GM19467 (cell line): ENCODE measurements around the gene RAB11B.
A peak's percentile ranks its signal among the peaks of the same experiment; 100 is the strongest.
"Not testable (repeated sequence)": the region's sequence is repeated elsewhere in the genome, so short reads cannot be mapped to it uniquely, and the experiment has no call there.

Experiments
- ATAC-seq: cut with Tn5 transposase; IDR thresholded peaks from one replicate; pipeline ENCODE4 v1.9.1; 2021; ENCODE audit warnings: mild to moderate bottlenecking, moderate library complexity; ENCODE audit not compliant: unreplicated experiment

Gene RAB11B

DNA sequence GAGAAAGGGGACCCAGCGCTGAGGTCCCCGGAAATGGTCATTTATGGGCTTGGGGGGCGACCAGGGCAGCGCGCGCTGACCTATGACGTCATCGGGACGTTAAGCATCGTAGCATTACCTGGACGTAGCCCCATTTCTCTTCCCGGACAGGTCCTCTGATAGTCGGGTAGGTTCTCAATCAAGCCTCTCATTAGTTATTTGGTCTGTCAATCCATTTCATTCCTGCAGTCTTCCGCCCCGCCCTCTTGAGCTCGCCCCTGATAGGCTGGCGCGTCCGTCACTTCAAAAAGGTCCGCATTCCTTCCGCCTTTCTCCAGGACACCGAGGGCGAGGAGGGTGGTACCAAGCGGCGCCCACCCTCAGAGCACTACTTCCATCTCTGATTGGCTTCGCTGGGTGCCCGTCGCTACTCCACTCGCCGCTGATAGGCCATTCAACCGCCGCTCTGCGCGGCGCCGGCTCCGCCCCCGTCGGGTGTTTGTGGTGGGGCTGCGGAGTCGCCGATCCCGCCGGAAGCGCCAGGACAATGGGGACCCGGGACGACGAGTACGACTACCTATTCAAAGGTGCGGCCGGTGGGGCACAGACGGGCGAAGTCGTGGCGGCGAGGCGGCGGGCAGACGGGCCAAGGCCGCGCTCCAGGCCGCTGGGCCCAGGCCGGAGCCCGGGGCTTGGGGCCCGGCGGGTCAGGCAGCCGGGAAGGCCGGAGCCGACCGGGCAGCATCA is at the start of gene RAB11B:
RAB11B (plus strand) TSS at position 470 of the 726 bp plus-strand sequence; CDS start at position 527, 57 bp downstream.
- ATAC-seq, result peak; percentile 90

DNA sequence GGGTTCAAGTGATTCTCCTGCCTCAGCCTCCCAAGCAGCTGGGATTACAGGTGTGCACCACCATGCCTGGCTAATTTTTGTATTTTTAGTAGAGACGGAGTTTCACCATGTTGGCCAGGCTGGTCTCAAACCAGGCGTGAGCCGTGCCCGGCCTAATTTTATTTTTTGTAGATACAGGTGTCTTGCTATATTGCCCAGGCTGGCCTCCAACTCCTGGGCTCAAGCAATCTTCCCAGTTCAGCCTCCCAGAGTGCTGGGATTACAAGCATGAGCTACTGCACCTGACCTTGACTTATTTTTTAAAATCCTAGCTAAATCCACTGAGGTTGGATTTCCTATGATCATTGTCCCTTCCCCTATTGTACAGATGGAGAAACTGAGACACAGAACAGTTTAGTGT is 48.7 kb upstream of the RAB11B start:
- not testable (repeated sequence) for ATAC-seq

DNA sequence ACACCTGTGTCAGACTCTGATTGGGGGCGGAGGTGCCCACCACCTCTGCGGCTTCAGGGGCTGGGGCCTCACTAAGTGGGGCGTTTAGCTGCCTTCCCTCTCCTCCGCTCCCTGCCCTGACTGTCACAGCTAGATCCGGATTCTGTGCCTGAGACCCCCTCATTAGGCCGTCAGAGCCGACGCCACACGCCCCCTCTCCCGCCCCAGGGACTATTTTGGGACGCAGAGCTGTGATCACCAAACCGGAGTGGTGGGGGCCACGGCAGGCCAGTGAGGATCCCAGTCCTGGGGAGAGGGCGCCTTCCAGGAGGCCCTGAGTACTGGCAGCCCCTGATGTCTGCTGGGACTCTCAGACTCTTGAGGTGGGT is 47.9 kb upstream of the RAB11B start:
- no peak for ATAC-seq

- ATAC-seq, result peak; percentile 95
Measured at GRCh38 chr19:8342684-8343482, 47.3 kb upstream of the RAB11B start, which contains the start of gene KANK3. TSS of gene KANK3 (minus strand) at chr19:8343262. CDS start at chr19:8337828, 5,434 bp downstream.

- no peak for ATAC-seq
Measured at GRCh38 chr19:8343483-8343844, 46.7 kb upstream of the RAB11B start.

GRCh38 chr19:8349629-8350372 is 40.4 kb upstream of the RAB11B start:
- ATAC-seq, result not testable (repeated sequence)

DNA sequence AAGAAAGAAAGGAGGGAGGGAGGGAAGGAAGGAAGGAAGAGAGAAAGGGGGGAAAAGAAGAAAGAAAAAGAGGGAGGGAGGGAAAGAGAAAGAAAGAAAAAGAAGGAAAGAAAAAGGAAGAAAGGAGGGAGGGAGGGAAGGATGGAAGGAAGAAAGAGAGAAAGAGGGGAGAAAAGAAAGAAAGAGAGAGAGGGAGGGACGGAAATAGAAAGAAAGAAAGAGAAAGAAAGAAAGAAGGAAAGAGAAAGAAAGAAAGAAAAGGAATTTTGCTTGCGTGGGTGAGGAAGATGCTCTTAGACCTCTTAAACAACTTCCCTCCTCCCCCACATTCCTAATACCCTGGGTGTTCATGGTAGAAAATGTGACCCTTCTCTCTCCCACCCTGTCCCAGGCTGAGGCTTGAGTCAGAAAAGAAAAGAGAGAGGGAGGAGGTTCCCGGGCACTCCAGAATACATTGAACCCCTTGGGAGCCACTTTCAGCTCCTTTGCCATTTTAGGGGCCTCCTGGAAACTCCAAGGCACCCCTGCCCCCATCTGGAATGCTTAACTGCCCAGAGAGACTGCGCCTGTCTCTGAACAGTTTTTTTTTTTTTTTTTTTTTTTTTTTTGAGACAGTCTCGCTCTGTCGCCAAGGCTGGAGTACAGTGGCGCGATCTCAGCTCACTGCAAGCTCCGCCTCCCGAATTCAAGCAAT is 37.9 kb upstream of the RAB11B start:
- ATAC-seq, result no peak

GRCh38 chr19:8352845-8353244 is 37.3 kb upstream of the RAB11B start:
- not testable (repeated sequence) for ATAC-seq

GRCh38 chr19:8355631-8356402 is 34.3 kb upstream of the RAB11B start:
- ATAC-seq, result no peak

DNA sequence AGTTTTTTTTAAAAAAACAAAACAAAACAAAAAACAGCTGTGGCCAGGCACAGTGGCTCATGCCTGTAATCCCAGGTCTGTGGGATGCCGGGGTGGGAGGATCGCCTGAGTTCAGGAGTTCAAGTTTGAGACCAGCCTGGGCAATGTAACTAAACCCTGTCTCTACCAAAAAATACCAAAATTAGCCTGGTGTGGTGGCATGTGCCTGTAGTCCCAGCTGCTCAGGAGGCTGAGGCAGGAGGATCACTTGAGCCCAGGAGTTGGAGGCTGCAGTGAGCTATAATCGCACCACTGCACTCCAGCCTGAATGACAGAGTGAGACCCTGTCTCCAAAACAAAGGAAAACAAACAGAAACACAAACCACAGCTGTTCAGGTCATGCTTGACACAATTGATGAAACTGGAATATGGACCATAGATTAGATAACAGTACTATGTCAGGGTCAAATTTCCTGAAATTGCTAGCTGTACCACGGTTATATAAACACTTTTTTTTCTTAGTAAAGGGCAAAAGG is 33.1 kb upstream of the RAB11B start:
- no peak for ATAC-seq

DNA sequence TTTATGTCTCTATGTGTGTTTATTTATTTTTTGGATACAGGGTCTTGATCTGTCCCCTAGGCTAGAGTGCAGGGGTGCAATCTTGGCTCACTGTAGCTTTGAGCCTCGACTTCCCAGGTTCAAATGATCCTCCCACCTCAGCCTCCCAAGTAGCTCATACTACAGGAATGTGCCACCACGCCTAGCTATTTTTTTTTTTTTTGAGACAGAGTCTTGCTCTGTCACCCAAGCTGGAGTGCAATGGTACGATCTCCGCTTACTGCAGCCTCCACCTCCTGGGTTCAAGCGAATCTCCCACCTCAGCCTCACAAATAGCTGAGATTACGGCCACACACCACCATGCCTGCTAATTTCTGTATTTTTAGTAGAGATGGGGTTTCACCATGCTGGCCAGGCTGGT is 31.2 kb upstream of the RAB11B start:
- no peak for ATAC-seq

DNA sequence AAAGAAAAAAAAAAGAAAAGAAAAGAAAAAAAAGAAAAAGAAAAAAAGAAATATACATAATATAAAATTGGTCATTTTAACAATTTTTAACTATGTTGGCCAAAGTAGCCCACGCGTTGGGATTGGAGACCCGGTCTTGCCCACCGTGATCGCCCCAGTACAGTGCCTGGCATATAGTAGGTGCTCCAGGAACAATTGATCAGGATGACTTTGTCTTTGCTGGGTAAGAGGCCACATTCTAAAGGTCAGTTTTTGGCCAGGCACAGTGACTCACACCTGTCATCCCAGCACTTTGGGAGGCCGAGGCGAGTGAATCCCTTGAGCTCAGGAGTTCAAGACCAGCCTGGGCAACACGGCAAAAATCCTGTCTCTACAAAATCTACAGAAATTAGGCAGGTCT is 30.0 kb upstream of the RAB11B start:
- no peak for ATAC-seq

GRCh38 chr19:8361921-8362793 is 28.0 kb upstream of the RAB11B start:
- ATAC-seq, result no peak

DNA sequence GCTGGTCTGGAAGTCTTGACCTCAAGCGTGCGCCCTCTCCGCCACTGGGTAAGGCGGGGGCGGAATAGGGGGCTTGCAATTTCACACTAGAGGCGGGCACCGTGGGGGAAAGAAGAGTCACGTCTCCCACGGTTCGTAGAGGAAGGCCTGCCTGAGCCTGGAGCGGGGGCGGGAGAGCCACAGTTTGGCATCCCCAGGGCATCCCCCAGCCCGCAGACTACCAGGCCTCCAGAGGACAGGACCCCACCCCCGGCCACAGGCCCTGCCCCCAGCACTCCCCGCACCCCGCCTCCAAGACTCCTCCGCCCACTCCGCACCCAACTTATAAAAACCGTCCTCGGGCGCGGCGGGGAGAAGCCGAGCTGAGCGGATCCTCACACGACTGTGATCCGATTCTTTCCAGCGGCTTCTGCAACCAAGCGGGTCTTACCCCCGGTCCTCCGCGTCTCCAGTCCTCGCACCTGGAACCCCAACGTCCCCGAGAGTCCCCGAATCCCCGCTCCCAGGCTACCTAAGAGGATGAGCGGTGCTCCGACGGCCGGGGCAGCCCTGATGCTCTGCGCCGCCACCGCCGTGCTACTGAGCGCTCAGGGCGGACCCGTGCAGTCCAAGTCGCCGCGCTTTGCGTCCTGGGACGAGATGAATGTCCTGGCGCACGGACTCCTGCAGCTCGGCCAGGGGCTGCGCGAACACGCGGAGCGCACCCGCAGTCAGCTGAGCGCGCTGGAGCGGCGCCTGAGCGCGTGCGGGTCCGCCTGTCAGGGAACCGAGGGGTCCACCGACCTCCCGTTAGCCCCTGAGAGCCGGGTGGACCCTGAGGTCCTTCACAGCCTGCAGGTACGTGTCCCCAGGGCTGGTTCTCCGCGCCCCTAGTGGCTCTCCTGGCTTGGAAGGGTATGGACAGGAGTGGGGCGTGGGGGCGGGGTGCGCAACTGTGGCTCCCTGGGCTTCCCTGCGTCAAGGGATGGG is 26.1 kb upstream of the RAB11B start, which contains the start of gene ANGPTL4:
ANGPTL4 (plus strand) TSS at position 353 of the 969 bp plus-strand sequence; CDS start at position 520, 167 bp downstream.
- ATAC-seq, result no peak

- no peak for ATAC-seq
Measured at GRCh38 chr19:8366121-8366581, 24.0 kb upstream of the RAB11B start.

DNA sequence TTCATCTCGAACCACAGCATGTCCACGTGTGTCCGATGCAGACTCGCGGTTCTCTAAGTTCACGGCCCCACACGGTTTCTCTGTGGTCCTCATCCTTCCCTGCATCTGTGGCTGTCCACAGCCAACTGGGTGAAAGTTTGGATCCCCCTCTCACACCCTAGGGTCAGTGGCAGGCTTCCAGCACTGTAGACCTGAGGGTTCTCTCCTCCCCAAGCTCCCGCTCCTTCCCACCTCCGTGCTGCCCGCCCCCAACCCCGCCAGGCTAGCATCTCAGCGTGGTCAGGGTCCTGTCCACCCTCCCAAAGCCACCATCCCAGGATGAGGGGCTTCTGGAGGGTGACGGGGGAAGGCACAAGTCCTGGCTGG is 23.2 kb upstream of the RAB11B start:
- no peak for ATAC-seq

GRCh38 chr19:8367327-8368001 is 22.7 kb upstream of the RAB11B start:
- ATAC-seq, result no peak
